T-helper 2 cell treated with Interferon-gamma antibody and Interleukin-4, amounts not matched to agents 100 ng/mL and 5 ng/mL, for 36 hours (primary cell): ENCODE data around the gene DNAJB13. TPM values are rescaled to one million over a fixed set of nuclear protein-coding genes. Genes with fewer than 3 reads are reported as not detected.

ENCODE experiments used
- intact Hi-C: fragments of 100-400 bp; cut with micrococcal nuclease; formaldehyde crosslinking; loops from one replicate; pipeline ENCODE4 v1.15.1; 2023
- total RNA-seq: library from RNA; stranded (reverse); gene quantifications from 2 replicates; pipeline ENCODE4 v1.2.3, GENCODE V29; 2022

Gene DNAJB13
- total RNA-seq, 1 donor from 2014 or later: 0.57 TPM

DNA sequence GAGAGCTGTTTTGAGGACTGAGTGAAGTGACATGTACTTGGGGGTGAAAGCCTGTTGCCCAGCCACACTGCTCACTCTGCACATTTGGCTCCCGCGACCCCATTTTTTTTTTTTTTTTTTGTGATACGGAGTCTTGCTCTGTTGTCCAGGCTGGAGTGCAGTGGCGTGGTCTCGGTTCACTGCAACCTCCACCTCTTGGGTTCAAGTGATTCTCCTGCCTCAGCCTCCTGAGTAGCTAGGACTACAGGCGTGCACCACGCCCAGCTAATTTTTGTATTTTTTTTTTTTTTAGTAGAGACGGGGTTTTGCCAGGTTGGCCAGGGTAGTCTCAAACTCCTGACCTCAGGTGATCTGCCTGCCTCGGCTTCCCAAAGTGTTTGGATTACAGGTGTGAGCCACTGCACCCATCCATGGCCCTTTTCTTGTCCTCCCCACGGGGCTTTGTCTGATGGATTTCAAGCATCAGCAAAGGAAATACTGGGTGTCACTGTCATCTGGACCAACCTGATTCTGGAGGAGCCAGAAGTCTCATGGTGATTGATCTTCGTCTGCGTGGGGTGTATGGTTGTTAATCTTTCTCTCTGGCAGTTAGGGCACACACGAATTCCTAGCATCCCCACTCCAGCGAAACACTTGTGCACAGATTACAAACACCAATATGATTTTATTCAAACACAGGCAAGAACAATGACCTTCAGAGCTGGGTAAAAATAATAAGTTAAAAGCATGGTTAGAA, 61.4 kb downstream of the DNAJB13 start:
- intact Hi-C loops: no loop called here

DNA sequence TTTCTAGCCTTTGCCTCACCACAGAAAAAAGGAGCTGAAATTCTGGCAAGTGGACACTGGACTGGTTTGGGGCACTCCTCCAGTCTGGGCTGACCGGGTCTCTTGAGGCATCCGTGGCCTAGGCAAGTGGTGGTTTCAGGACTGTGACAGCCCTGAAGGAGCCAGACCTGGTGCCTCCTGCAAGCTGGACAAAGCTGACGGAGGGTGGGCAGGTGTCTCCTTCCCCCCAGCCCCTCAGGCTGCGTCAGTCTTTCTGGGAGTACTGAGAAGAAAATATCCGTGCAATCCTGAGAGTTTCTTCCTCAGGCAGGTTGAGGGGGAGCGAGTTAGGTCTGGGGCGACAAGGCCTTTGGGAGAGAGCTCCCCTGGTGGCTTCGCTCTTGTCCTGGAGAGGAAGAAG, 62.3 kb downstream of the DNAJB13 start:
- intact Hi-C loops: no loop called here

- intact Hi-C loops: no loop called here
These were observed 64.1 kb downstream of the DNAJB13 start for GRCh38 chr11:74014880-74015279.

- intact Hi-C loops: no loop called here
These were observed 65.3 kb downstream of the DNAJB13 start for GRCh38 chr11:74015919-74016684.

GRCh38 chr11:74017631-74018030, 66.8 kb downstream of the DNAJB13 start:
- intact Hi-C loops: no loop called here

- intact Hi-C loops: no loop called here
These were observed 67.6 kb downstream of the DNAJB13 start for GRCh38 chr11:74018331-74019005.

DNA sequence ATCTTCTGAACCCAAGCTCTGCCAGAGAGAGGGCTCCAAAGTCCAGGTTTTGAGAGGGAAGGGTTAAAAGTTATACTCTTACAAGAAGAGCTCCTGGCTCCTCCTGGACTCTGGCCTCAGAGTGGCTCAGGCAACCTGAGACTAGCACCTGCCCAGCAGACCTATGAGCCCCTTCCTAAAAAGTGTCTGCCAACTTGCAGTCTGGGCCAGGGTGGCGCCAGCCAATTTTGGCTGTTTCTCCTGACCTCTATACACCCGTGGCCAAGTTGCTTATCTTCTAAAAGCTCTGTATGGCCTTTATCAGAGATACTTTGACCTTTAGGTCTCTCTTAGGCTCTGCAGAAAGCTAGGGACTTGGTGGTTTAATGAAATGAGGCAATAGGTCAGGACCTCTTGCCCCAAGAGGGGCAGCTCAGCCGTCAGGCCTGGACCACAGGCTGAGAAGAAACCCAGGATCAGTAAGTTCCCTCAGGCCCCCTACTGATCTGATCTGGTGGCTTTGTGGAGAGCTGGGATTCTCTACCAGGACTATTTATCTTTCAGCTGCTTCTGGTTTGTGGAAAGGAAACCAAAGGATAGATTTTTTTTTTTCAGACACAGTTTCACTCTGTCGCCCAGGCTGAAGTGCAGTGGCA, 68.4 kb downstream of the DNAJB13 start:
- intact Hi-C loops: no loop called here

GRCh38 chr11:74019860-74020259, 69.0 kb downstream of the DNAJB13 start:
- intact Hi-C loops: no loop called here

Other genes starting within 250 kb of the DNAJB13 start
- 76.5 and 79.7 TPM in 2 replicates for gene RAB6A, start 190.0 kb upstream of the DNAJB13 start, total RNA-seq
- gene MRPL48, start 163.2 kb upstream of the DNAJB13 start, total RNA-seq: 58.3 and 64.2 TPM in 2 replicates
- gene COA4, start 74.2 kb upstream of the DNAJB13 start, total RNA-seq: 68.3 and 70.4 TPM in 2 replicates
- gene PAAF1, start 74.0 kb upstream of the DNAJB13 start, total RNA-seq: 20.6 and 21.1 TPM in 2 replicates
- 338 TPM in 2 replicates for gene UCP2, start 31.8 kb downstream of the DNAJB13 start, total RNA-seq
- 2.7 and 3.6 TPM in 2 replicates for gene UCP3, start 58.1 kb downstream of the DNAJB13 start, total RNA-seq
- gene C2CD3, start 220.0 kb downstream of the DNAJB13 start, total RNA-seq: 41.1 and 45.5 TPM in 2 replicates
- 29.7 and 33.7 TPM in 2 replicates for gene PPME1, start 220.3 kb downstream of the DNAJB13 start, total RNA-seq